Measurements from ENCODE around the gene GLB1L. TPM values are rescaled to one million over a fixed set of nuclear protein-coding genes. Genes with fewer than 3 reads are reported as not detected.

GLB1L gene
- total RNA-seq, 4 donors from 2014 or later: 1.6 to 7.7 (median 3.9) TPM

DNA sequence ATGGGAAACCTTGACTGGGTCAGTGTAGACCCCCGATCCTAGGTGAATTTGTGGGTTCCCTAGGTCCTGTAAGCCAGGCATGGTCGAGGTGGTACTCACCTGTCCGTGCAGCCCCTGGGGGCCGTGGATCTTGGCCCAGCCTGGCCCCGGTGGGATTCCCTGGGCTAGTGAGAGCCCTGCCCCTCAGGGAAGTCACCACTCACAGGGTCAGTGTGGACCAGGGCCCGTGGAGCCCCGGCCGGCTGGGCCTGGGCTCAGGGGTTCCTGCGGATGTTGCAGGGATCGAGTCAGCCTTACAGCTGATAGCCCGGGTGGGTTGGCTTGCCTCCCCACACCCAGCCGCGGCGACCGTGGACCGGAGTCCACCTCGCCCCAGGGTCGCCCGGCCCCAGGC lies 16.3 kb downstream of the GLB1L start:
- 1 to 3% methylated on average over 11 to 15 of the region's 19 CpGs for WGBS, 2 donors
- TF ChIP-seq POLR2A (IDR thresholded peaks at IDR 0.05): no peak
- TF ChIP-seq, protein P1, sequence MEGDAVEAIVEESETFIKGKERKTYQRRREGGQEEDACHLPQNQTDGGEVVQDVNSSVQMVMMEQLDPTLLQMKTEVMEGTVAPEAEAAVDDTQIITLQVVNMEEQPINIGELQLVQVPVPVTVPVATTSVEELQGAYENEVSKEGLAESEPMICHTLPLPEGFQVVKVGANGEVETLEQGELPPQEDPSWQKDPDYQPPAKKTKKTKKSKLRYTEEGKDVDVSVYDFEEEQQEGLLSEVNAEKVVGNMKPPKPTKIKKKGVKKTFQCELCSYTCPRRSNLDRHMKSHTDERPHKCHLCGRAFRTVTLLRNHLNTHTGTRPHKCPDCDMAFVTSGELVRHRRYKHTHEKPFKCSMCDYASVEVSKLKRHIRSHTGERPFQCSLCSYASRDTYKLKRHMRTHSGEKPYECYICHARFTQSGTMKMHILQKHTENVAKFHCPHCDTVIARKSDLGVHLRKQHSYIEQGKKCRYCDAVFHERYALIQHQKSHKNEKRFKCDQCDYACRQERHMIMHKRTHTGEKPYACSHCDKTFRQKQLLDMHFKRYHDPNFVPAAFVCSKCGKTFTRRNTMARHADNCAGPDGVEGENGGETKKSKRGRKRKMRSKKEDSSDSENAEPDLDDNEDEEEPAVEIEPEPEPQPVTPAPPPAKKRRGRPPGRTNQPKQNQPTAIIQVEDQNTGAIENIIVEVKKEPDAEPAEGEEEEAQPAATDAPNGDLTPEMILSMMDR (IDR thresholded peaks at IDR 0.05): no peak
- intact Hi-C loops (cut with DNase I; ENCODE audit: low total_unique reads): loop anchor here (10.0 kb wide), 1 partner anchor 924 kb away; no protein-coding TSS in a partner anchor
- H3K4me3 ChIP-seq (ENCODE audit: low read depth, poor library complexity, severe bottlenecking): peak overlapping the region; percentile 46
- DNase-seq (ENCODE audit: low spot score in 2 of 2): no peak

DNA sequence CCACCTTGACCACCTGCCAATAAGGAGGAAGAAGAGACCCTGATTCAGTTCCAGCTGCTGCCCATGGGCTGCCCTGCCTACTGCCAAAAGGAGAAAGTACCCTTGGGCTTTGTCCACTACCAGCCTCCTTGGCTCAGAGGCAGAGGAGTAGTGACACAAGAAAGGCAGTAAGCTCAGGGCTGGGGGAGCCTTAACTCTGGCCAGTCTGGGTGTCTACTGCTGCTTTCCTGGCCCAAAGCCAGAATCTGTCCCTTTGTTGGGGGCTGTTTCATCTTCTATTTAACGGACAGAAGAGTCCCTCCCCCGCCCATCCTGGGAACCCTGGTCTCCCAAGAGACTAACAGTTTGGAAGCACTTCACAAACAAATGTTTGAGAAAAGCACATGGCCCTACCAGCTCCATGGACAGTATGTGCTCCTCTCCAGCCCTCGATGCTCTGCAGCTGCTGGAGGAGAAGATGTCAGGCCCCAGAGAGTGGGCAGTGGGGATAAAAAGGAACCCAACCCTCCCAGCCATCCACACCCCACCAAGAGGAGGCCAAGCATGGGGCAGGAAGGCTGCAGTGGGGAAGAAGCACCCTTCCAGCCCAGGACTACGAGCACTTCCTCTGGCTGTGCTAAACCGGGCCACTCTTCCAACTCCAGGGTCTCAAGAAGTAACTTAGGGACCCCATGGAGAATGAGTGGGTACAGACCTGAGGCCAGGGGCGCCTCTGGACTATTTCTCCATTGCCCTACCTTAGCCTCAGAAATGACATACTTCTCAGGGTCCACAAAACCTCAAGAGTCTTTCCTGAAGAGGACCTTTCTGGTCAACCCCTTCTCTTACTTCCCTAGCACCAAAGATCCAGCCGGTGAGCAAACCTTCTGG lies 17.0 kb downstream of the GLB1L start:
- intact Hi-C loops (cut with DNase I; ENCODE audit: low total_unique reads): loop anchor here (10.0 kb wide), 1 partner anchor 923 kb away; no protein-coding TSS in a partner anchor
- 33 to 42% methylated on average over 7 of the region's 7 CpGs for WGBS, 2 donors
- no peak for DNase-seq (ENCODE audit: low spot score in 2 of 2)
- peak overlapping the region; percentile 46 for H3K4me3 ChIP-seq (ENCODE audit: low read depth, poor library complexity, severe bottlenecking)
- TF ChIP-seq, protein P1 (IDR thresholded peaks at IDR 0.05): no peak
- TF ChIP-seq POLR2A (IDR thresholded peaks at IDR 0.05): no peak

GRCh38 chr2:219225350-219225749 lies 19.9 kb downstream of the GLB1L start:
- intact Hi-C loops (cut with DNase I; ENCODE audit: low total_unique reads): loop anchor here (10.0 kb wide), 1 partner anchor 921 kb away; no protein-coding TSS in a partner anchor
- DNase-seq (ENCODE audit: low spot score in 2 of 2): no peak

DNA sequence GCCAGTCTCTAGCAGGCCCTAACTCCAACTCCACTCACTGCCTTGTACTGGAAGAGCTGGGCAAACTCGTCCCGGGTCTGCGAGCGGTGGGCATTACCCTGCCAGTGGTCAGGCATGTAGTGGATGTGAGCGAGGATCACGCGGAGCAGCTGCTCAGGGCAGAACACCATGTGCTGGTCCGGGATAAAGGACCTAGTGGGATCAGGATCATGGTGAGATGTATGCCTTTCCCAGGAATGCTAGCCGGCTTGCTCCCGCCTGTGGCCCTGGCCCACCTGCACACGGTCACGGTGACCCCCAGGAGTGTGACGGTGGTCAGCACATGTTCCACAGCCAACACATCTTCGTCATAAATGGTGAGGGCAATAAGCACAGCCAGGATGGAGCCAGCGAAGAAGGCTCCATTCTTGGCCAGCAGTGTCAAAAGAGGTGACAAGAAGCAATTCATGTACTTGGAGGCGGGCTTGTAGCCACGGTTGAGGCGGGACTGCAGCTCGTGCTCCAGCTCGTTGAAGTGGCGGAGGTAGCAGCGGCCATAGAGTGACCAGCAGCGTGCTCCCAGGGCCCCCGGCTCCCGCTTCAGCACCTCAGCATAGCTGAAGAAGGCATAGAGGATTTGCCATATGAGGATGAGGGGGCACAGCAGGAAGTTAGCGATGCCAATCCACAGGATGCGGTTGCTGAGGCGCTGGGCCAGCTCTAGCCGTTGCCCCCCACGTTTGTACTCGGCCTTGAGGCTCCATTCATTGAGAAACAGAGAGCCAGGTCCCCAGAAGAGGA lies 21.2 kb downstream of the GLB1L start:
- DNase-seq (ENCODE audit: low spot score in 2 of 2): no peak
- intact Hi-C loops (cut with DNase I; ENCODE audit: low total_unique reads): loop anchor here (10.0 kb wide), 1 partner anchor 919 kb away; no protein-coding TSS in a partner anchor
- no peak for TF ChIP-seq POLR2A (IDR thresholded peaks at IDR 0.05)
- TF ChIP-seq, protein P1 (IDR thresholded peaks at IDR 0.05): no peak
- no peak overlapping the region for H3K4me3 ChIP-seq (ENCODE audit: low read depth, poor library complexity, severe bottlenecking)
- 93 to 94% methylated on average over 26 to 31 of the region's 31 CpGs for WGBS, 2 donors

More at GRCh38 chr2:219225350-219225749, 19.9 kb downstream of the GLB1L start:
- TF ChIP-seq, protein P1 (IDR thresholded peaks at IDR 0.05): no peak
- no peak for TF ChIP-seq POLR2A (IDR thresholded peaks at IDR 0.05)
- no peak overlapping the region for H3K4me3 ChIP-seq (ENCODE audit: low read depth, poor library complexity, severe bottlenecking)
- WGBS, 2 donors: 70 to 79% methylated on average over 3 of the region's 3 CpGs

- H3K4me3 ChIP-seq (ENCODE audit: low read depth, poor library complexity, severe bottlenecking): no peak overlapping the region
- 89 to 95% methylated on average over 8 to 16 of the region's 16 CpGs for WGBS, 2 donors
- DNase-seq (ENCODE audit: low spot score in 2 of 2): no peak
- intact Hi-C loops (cut with DNase I; ENCODE audit: low total_unique reads): loop anchor here (10.0 kb wide), 1 partner anchor 917 kb away; no protein-coding TSS in a partner anchor
- TF ChIP-seq POLR2A (IDR thresholded peaks at IDR 0.05): no peak
- TF ChIP-seq, protein P1 (IDR thresholded peaks at IDR 0.05): no peak
These were observed 23.2 kb downstream of the GLB1L start for GRCh38 chr2:219221957-219222518.

Data from lower leg skin (tissue), 4 donors.